HFFc6 (cell line): ENCODE measurements around the gene NFS1. TPM values are rescaled to one million over a fixed set of nuclear protein-coding genes. Genes with fewer than 3 reads are reported as not detected.

Experiments
- DNase-seq: peaks from one replicate; pipeline ENCODE4 v3.0.0-alpha.2; 2018
- H3K27ac Mint-ChIP-seq: 2 replicates; pipeline ENCODE4 v1.8.0; 2020; ENCODE audit warnings: mild to moderate bottlenecking, mixed read lengths
- H3K27me3 Mint-ChIP-seq: 2 replicates; pipeline ENCODE4 v1.8.0; 2021; ENCODE audit warnings: mild to moderate bottlenecking, moderate library complexity, mixed read lengths; ENCODE audit not compliant: insufficient read depth
- H3K36me3 Mint-ChIP-seq: 2 replicates; pipeline ENCODE4 v1.8.0; 2021; ENCODE audit warnings: low read depth, mixed read lengths
- H3K4me1 Mint-ChIP-seq: 2 replicates; pipeline ENCODE4 v1.8.0; 2020; ENCODE audit warnings: low read depth, mixed read lengths
- H3K4me3 Mint-ChIP-seq: 2 replicates; pipeline ENCODE4 v1.8.0; 2020; ENCODE audit warnings: mild to moderate bottlenecking, moderate library complexity, mixed read lengths
- H3K9me3 Mint-ChIP-seq: 2 replicates; pipeline ENCODE4 v1.8.0; 2020; ENCODE audit warnings: mild to moderate bottlenecking, mixed read lengths
- CTCF ChIP-seq: fragments of 200-600 bp; sonication (generic); IDR thresholded peaks from 2 replicates; pipeline ENCODE4 v1.5.0; 2021; ENCODE audit warnings: antibody characterized with exemption, mild to moderate bottlenecking
- total RNA-seq, 6 experiments: library from RNA; stranded (reverse); fragmentation: NEBNext Ultra II Directional; extraction: Animal tissue kit (Norgen Biotek cat#: 25700); gene quantifications; 2 replicates in 1 of 6; 3 replicates in 5 of 6; pipeline ENCODE4 v1.2.3, GENCODE V29; 2021

The NFS1 gene
- total RNA-seq, 6 experiments from 2014 or later, result 28.6 to 40.6 (median 34.6) TPM

- Mint-ChIP-seq H3K36me3 (peaks cover 13% of the 10 kb centered on the region; the same call in 1 of the 2 replicates), H3K4me3 (no peak overlapping the region), H3K27ac (no peak overlapping the region), H3K27me3 (no peaks in the 10 kb centered on the region; the same call in 1 of the 2 replicates), H3K9me3 (no peaks in the 10 kb centered on the region), H3K4me1 (peaks cover 51% of the 10 kb centered on the region)
- no peak for TF ChIP-seq CTCF
- no peak for DNase-seq
Observed at GRCh38 chr20:35640724-35641123, 58.4 kb downstream of the NFS1 start.

- peak; percentile 27 for DNase-seq
- peaks cover 58% of the 10 kb centered on the region for H3K4me1 Mint-ChIP-seq
- peaks cover 13% of the 10 kb centered on the region; the same call in 1 of the 2 replicates for H3K36me3 Mint-ChIP-seq
- no peaks in the 10 kb centered on the region; the same call in 1 of the 2 replicates for H3K27me3 Mint-ChIP-seq
- no peak overlapping the region; the same call in 1 of the 2 replicates for H3K27ac Mint-ChIP-seq
- no peaks in the 10 kb centered on the region for H3K9me3 Mint-ChIP-seq
- H3K4me3 Mint-ChIP-seq, result no peak overlapping the region
- TF ChIP-seq CTCF, result no peak
Observed at GRCh38 chr20:35638751-35639150, 60.4 kb downstream of the NFS1 start.

GRCh38 chr20:35637276-35637675, 61.9 kb downstream of the NFS1 start:
- TF ChIP-seq CTCF, result no peak
- Mint-ChIP-seq H3K36me3 (peaks cover under 1% of the 10 kb centered on the region; the same call in 1 of the 2 replicates), H3K4me1 (peaks cover 49% of the 10 kb centered on the region), H3K27ac (no peak overlapping the region), H3K4me3 (no peak overlapping the region), H3K9me3 (no peaks in the 10 kb centered on the region), H3K27me3 (no peaks in the 10 kb centered on the region; the same call in 1 of the 2 replicates)
- no peak for DNase-seq

GRCh38 chr20:35636095-35636494, 63.1 kb downstream of the NFS1 start:
- TF ChIP-seq CTCF, result no peak
- peaks cover 49% of the 10 kb centered on the region for H3K4me1 Mint-ChIP-seq
- H3K27ac Mint-ChIP-seq, result no peak overlapping the region
- H3K27me3 Mint-ChIP-seq, result no peaks in the 10 kb centered on the region; the same call in 1 of the 2 replicates
- H3K36me3 Mint-ChIP-seq, result no peaks in the 10 kb centered on the region
- H3K9me3 Mint-ChIP-seq, result no peaks in the 10 kb centered on the region
- DNase-seq, result no peak
- H3K4me3 Mint-ChIP-seq, result no peak overlapping the region

GRCh38 chr20:35635652-35636051, 63.5 kb downstream of the NFS1 start:
- Mint-ChIP-seq H3K27ac (no peak overlapping the region), H3K9me3 (no peaks in the 10 kb centered on the region)

More at GRCh38 chr20:35635652-35636051, 63.5 kb downstream of the NFS1 start:
- no peak overlapping the region for H3K4me3 Mint-ChIP-seq
- no peak for TF ChIP-seq CTCF
- H3K27me3 Mint-ChIP-seq, result no peaks in the 10 kb centered on the region; the same call in 1 of the 2 replicates
- peaks cover 46% of the 10 kb centered on the region for H3K4me1 Mint-ChIP-seq
- DNase-seq, result no peak
- H3K36me3 Mint-ChIP-seq, result no peaks in the 10 kb centered on the region
